CD14-positive monocyte (primary cell): Measurements from ENCODE around the gene MALRD1. TPM values are rescaled to one million over a fixed set of nuclear protein-coding genes. Genes with fewer than 3 reads are reported as not detected.

ENCODE experiments used
- DNase-seq, 3 donors: peaks; one replicate each; pipeline ENCODE4 v3.0.0-alpha.2; 2011 to 2022
- H2AFZ ChIP-seq: 2 replicates; pipeline ENCODE4 v1.6.0; 2012; ENCODE audit warnings: mild to moderate bottlenecking, low read depth, low read length, inconsistent platforms; ENCODE audit not compliant: insufficient read depth, poor library complexity, severe bottlenecking
- H3K27ac ChIP-seq, 2 donors: 1 replicate in 1 of 2; 2 replicates in 1 of 2; pipeline ENCODE4 v1.5.1; 2012 to 2013; ENCODE audit warnings: low read length in 2 of 2, control low read depth in 1 of 2, inconsistent platforms in 1 of 2, low read depth in 1 of 2, mild to moderate bottlenecking in 1 of 2
- H3K27me3 ChIP-seq, 2 donors: one replicate each; pipeline versions ENCODE4 v1.6.0 to v1.6.1; 2011 to 2013; ENCODE audit warnings: low read length in 2 of 2; ENCODE audit not compliant: control insufficient read depth in 2 of 2, insufficient read depth in 2 of 2
- H3K36me3 ChIP-seq, 2 donors: replicated peaks in 1 of 2; 1 replicate in 1 of 2; 2 replicates in 1 of 2; pipeline versions ENCODE4 v1.5.1 to v1.6.1; 2012 to 2013; ENCODE audit warnings: low read length in 2 of 2, control low read depth in 1 of 2, inconsistent platforms in 1 of 2, mild to moderate bottlenecking in 1 of 2; ENCODE audit not compliant: insufficient read depth in 2 of 2, control insufficient read depth in 1 of 2
- H3K4me1 ChIP-seq, 2 donors: 1 replicate in 1 of 2; 2 replicates in 1 of 2; pipeline versions ENCODE4 v1.5.1 to v1.6.1; 2012 to 2013; ENCODE audit warnings: low read length in 2 of 2, control low read depth in 1 of 2, inconsistent platforms in 1 of 2, mild to moderate bottlenecking in 1 of 2, moderate library complexity in 1 of 2; ENCODE audit not compliant: insufficient read depth in 2 of 2, control insufficient read depth in 1 of 2
- H3K4me2 ChIP-seq: replicated peaks from 2 replicates; pipeline ENCODE3; 2012; ENCODE audit warnings: low read length, moderate library complexity, mild to moderate bottlenecking; ENCODE audit not compliant: poor library complexity, severe bottlenecking; ENCODE audit errors: extremely low read depth
- H3K4me3 ChIP-seq, 3 experiments: fragments of 200-600 bp in 1 of 3; sonication (generic) in 1 of 3; replicated peaks in 1 of 3; 1 replicate in 2 of 3; 2 replicates in 1 of 3; pipeline ENCODE4 v1.5.1; 2011 to 2013; ENCODE audit warnings: low read length in 3 of 3, mild to moderate bottlenecking in 3 of 3, control low read depth in 2 of 3, low read depth in 2 of 3, inconsistent platforms in 1 of 3, moderate library complexity in 1 of 3
- H3K79me2 ChIP-seq: 2 replicates; pipeline ENCODE4 v1.6.0; 2012; ENCODE audit warnings: mild to moderate bottlenecking, control low read depth, inconsistent platforms, low read length, moderate library complexity; ENCODE audit not compliant: insufficient read depth
- H3K9ac ChIP-seq: 2 replicates; pipeline ENCODE4 v1.6.0; 2017; ENCODE audit warnings: low read length, mild to moderate bottlenecking; ENCODE audit not compliant: insufficient read depth, poor library complexity, severe bottlenecking
- H3K9me3 ChIP-seq, 2 donors: replicated peaks in 1 of 2; 1 replicate in 1 of 2; 2 replicates in 1 of 2; pipeline versions ENCODE4 v1.5.1 to v1.6.1; 2012 to 2013; ENCODE audit warnings: low read length in 2 of 2, control low read depth in 1 of 2; ENCODE audit not compliant: control insufficient read depth in 1 of 2, insufficient read depth in 1 of 2
- H4K20me1 ChIP-seq: 2 replicates; pipeline ENCODE4 v1.6.0; 2012; ENCODE audit warnings: mild to moderate bottlenecking, low read length, control low read depth, moderate library complexity; ENCODE audit not compliant: insufficient read depth
- H3K27ac Mint-ChIP-seq, 7 donors: one replicate each; pipeline ENCODE4 v1.8.0; 2020; ENCODE audit warnings: mild to moderate bottlenecking in 7 of 7, mixed read lengths in 7 of 7, moderate library complexity in 6 of 7, inconsistent platforms in 2 of 7
- H3K27me3 Mint-ChIP-seq, 3 donors: one replicate each; pipeline ENCODE4 v1.8.0; 2021 to 2022; ENCODE audit warnings: low read depth in 3 of 3, mild to moderate bottlenecking in 3 of 3, mixed read lengths in 3 of 3, moderate library complexity in 3 of 3, inconsistent platforms in 1 of 3
- H3K36me3 Mint-ChIP-seq, 2 donors: one replicate each; pipeline ENCODE4 v1.8.0; 2020; ENCODE audit warnings: mixed read lengths in 2 of 2, inconsistent platforms in 1 of 2, mild to moderate bottlenecking in 1 of 2
- H3K4me1 Mint-ChIP-seq: one replicate; pipeline ENCODE4 v1.8.0; 2020; ENCODE audit warnings: mild to moderate bottlenecking, mixed read lengths
- H3K4me3 Mint-ChIP-seq, 2 donors: one replicate each; pipeline ENCODE4 v1.8.0; 2020; ENCODE audit warnings: mild to moderate bottlenecking in 2 of 2, mixed read lengths in 2 of 2, moderate library complexity in 1 of 2
- H3K9me3 Mint-ChIP-seq, 7 donors: one replicate each; pipeline ENCODE4 v1.8.0; 2020 to 2022; ENCODE audit warnings: mixed read lengths in 7 of 7, mild to moderate bottlenecking in 6 of 7, moderate library complexity in 6 of 7, inconsistent platforms in 2 of 7
- WGBS: methylation state at CpG from one replicate; pipeline ENCODE4 v1.1.5; 2013; ENCODE audit warnings: missing lambda C conversion rate; ENCODE audit not compliant: insufficient coverage; 5-methylcytosine and 5-hydroxymethylcytosine counted together
- intact Hi-C, 2 donors: fragments of 100-400 bp; cut with micrococcal nuclease; formaldehyde crosslinking; loops; one replicate each; pipeline versions ENCODE4 v1.15.0 to v1.15.1; 2023
- polyA plus RNA-seq, 3 donors: library from polyadenylated mRNA; depleted of rRNA in 1 of 3; unstranded in 2 of 3; stranded (reverse) in 1 of 3; fragments of 300-500 nt in 2 of 3; fragments of >200 nt in 1 of 3; fragmentation: Illumina TruSeq in 2 of 3; gene quantifications; 1 replicate in 2 of 3; 2 replicates in 1 of 3; pipeline ENCODE4 v1.2.3, GENCODE V29; 2012 to 2021
- TF ChIP-seq, protein P1 (sequence below): fragments of 200-600 bp; IDR thresholded peaks from one replicate; pipeline ENCODE4 v1.8.0; 2022; ENCODE audit warnings: antibody characterized with exemption, mild to moderate bottlenecking

The MALRD1 gene
- polyA plus RNA-seq, 3 donors: not detected

GRCh38 chr10:19466709-19467108, 418.1 kb downstream of the MALRD1 start:
- no peak overlapping the region for H3K27ac ChIP-seq
- intact Hi-C loops: no loop called here
- H3K36me3 ChIP-seq: no peaks in the 10 kb centered on the region
- peaks cover 0 to 3% of the 10 kb centered on the region in 2 donors for H3K9me3 ChIP-seq
- H3K36me3 Mint-ChIP-seq: no peaks in the 10 kb centered on the region
- H3K4me1 Mint-ChIP-seq: no peaks in the 10 kb centered on the region
- no peaks in the 10 kb centered on the region for H4K20me1 ChIP-seq
- no peak for DNase-seq
- no peak overlapping the region for H3K9ac ChIP-seq
- no peaks in the 10 kb centered on the region for H3K4me1 ChIP-seq
- H3K4me2 ChIP-seq: no peak overlapping the region
- H3K27ac Mint-ChIP-seq: no peak overlapping the region
- H3K9me3 Mint-ChIP-seq: peaks cover 0 to 8% (median 2%) of the 10 kb centered on the region in 7 donors
- no peak overlapping the region for H2AFZ ChIP-seq
- H3K79me2 ChIP-seq: no peaks in the 10 kb centered on the region
- TF ChIP-seq, protein P1, sequence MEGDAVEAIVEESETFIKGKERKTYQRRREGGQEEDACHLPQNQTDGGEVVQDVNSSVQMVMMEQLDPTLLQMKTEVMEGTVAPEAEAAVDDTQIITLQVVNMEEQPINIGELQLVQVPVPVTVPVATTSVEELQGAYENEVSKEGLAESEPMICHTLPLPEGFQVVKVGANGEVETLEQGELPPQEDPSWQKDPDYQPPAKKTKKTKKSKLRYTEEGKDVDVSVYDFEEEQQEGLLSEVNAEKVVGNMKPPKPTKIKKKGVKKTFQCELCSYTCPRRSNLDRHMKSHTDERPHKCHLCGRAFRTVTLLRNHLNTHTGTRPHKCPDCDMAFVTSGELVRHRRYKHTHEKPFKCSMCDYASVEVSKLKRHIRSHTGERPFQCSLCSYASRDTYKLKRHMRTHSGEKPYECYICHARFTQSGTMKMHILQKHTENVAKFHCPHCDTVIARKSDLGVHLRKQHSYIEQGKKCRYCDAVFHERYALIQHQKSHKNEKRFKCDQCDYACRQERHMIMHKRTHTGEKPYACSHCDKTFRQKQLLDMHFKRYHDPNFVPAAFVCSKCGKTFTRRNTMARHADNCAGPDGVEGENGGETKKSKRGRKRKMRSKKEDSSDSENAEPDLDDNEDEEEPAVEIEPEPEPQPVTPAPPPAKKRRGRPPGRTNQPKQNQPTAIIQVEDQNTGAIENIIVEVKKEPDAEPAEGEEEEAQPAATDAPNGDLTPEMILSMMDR: no peak
- no peak overlapping the region for H3K4me3 Mint-ChIP-seq
- H3K4me3 ChIP-seq: no peak overlapping the region
- peaks cover 0 to 2% (median 0%) of the 10 kb centered on the region in 3 donors for H3K27me3 Mint-ChIP-seq
- H3K27me3 ChIP-seq: no peaks in the 10 kb centered on the region
- 94% methylated on average over 5 of the region's 6 CpGs for WGBS

- Mint-ChIP-seq H3K4me1 (no peaks in the 10 kb centered on the region), H3K27ac (no peak overlapping the region), H3K9me3 (peaks cover 0 to 8% (median 2%) of the 10 kb centered on the region in 7 donors), H3K36me3 (no peaks in the 10 kb centered on the region), H3K4me3 (no peak overlapping the region), H3K27me3 (peaks cover 0 to 1% (median 0%) of the 10 kb centered on the region in 3 donors)
- Histone ChIP-seq H3K9ac (no peak overlapping the region), H3K4me3 (no peak overlapping the region), H2AFZ (no peak overlapping the region), H3K79me2 (no peaks in the 10 kb centered on the region), H3K27ac (no peak overlapping the region), H4K20me1 (no peaks in the 10 kb centered on the region), H3K4me2 (no peak overlapping the region), H3K4me1 (no peaks in the 10 kb centered on the region), H3K9me3 (peaks cover 0 to 3% of the 10 kb centered on the region in 2 donors), H3K27me3 (no peaks in the 10 kb centered on the region), H3K36me3 (no peaks in the 10 kb centered on the region)
- no peak for DNase-seq
- intact Hi-C loops: no loop called here
- TF ChIP-seq, protein P1: no peak
- WGBS: no CpG with 5 or more reads among the region's 1 CpG
These were observed 419.8 kb downstream of the MALRD1 start for GRCh38 chr10:19468413-19468812.
